Measurements from ENCODE around the gene CEPT1. TPM values are rescaled to one million over a fixed set of nuclear protein-coding genes. Genes with fewer than 3 reads are reported as not detected.

The CEPT1 gene
- total RNA-seq, 1 donor = 40.7 TPM

- DNase-seq (ENCODE audit: low read depth) = no peak
Measured at GRCh38 chr1:111201275-111202090, 61.5 kb downstream of the CEPT1 start.

GRCh38 chr1:111202366-111202706, 62.3 kb downstream of the CEPT1 start:
- no peak for TF ChIP-seq CTCF (IDR thresholded peaks at IDR 0.05; ENCODE audit: insufficient read depth, low read length)
- DNase-seq (ENCODE audit: low read depth) = no peak
- no peak overlapping the region for H3K4me3 ChIP-seq (ENCODE audit: low read depth, low read length)

More at GRCh38 chr1:111201275-111202090, 61.5 kb downstream of the CEPT1 start:
- TF ChIP-seq CTCF (IDR thresholded peaks at IDR 0.05; ENCODE audit: insufficient read depth, low read length) = no peak
- no peak overlapping the region for H3K4me3 ChIP-seq (ENCODE audit: low read depth, low read length)

- DNase-seq (ENCODE audit: low read depth) = no peak
- TF ChIP-seq CTCF (IDR thresholded peaks at IDR 0.05; ENCODE audit: insufficient read depth, low read length) = no peak
- H3K4me3 ChIP-seq (ENCODE audit: low read depth, low read length) = no peak overlapping the region
Measured at GRCh38 chr1:111202707-111203623, 62.9 kb downstream of the CEPT1 start.

GRCh38 chr1:111203681-111204200, 63.7 kb downstream of the CEPT1 start:
- TF ChIP-seq CTCF (IDR thresholded peaks at IDR 0.05; ENCODE audit: insufficient read depth, low read length) = no peak
- no peak for DNase-seq (ENCODE audit: low read depth)
- peak overlapping the region; percentile 65 for H3K4me3 ChIP-seq (ENCODE audit: low read depth, low read length)

- no peak for TF ChIP-seq CTCF (IDR thresholded peaks at IDR 0.05; ENCODE audit: insufficient read depth, low read length)
- no peak for DNase-seq (ENCODE audit: low read depth)
- H3K4me3 ChIP-seq (ENCODE audit: low read depth, low read length) = peak overlapping the region; percentile 65
Measured at GRCh38 chr1:111204201-111204982, 64.4 kb downstream of the CEPT1 start.
